Endometrium (tissue), 2 donors: Measurements from ENCODE around the gene DIP2C.
"Not testable (repeated sequence)": the region's sequence is repeated elsewhere in the genome, so short reads cannot be mapped to it uniquely, and the experiment has no call there.

Source experiments
- FAIRE-seq: peaks from 2 replicates; lab custom pipeline; 2012; peaks lifted over from hg19 to GRCh38; lab: Jason Lieb, UNC
- donor health status: control.
- donor health status: control.

Gene DIP2C

GRCh38 chr10:550665-551372 lies 138.6 kb downstream of the DIP2C start:
- FAIRE-seq: no peak

- no peak for FAIRE-seq
Observed at GRCh38 chr10:549391-549790, 140.1 kb downstream of the DIP2C start.

- FAIRE-seq: no peak
Observed at GRCh38 chr10:548238-548901, 141.1 kb downstream of the DIP2C start.

GRCh38 chr10:547591-548081 lies 141.8 kb downstream of the DIP2C start:
- FAIRE-seq: no peak

GRCh38 chr10:546971-547590 lies 142.4 kb downstream of the DIP2C start:
- no peak for FAIRE-seq

GRCh38 chr10:546451-546850 lies 143.0 kb downstream of the DIP2C start:
- FAIRE-seq: no peak

- no peak for FAIRE-seq
Observed at GRCh38 chr10:543862-544822, 145.3 kb downstream of the DIP2C start.

GRCh38 chr10:543131-543530 lies 146.3 kb downstream of the DIP2C start:
- no peak for FAIRE-seq

- no peak for FAIRE-seq
Observed at GRCh38 chr10:541750-542371, 147.6 kb downstream of the DIP2C start.

- no peak for FAIRE-seq
Observed at GRCh38 chr10:541041-541440, 148.4 kb downstream of the DIP2C start.

GRCh38 chr10:538895-539294 lies 150.6 kb downstream of the DIP2C start:
- no peak for FAIRE-seq

GRCh38 chr10:536935-537334 lies 152.5 kb downstream of the DIP2C start:
- no peak for FAIRE-seq

- FAIRE-seq: no peak
Observed at GRCh38 chr10:536371-536925, 153.0 kb downstream of the DIP2C start.

GRCh38 chr10:535952-536351 lies 153.5 kb downstream of the DIP2C start:
- FAIRE-seq: no peak

- FAIRE-seq: no peak
Observed at GRCh38 chr10:535051-535450, 154.4 kb downstream of the DIP2C start.

- no peak for FAIRE-seq
Observed at GRCh38 chr10:534047-534566, 155.4 kb downstream of the DIP2C start.

- FAIRE-seq: no peak
Observed at GRCh38 chr10:533611-534010, 155.9 kb downstream of the DIP2C start.

- FAIRE-seq: no peak
Observed at GRCh38 chr10:533186-533585, 156.3 kb downstream of the DIP2C start.

- FAIRE-seq: not testable (repeated sequence)
Observed at GRCh38 chr10:532331-532730, 157.1 kb downstream of the DIP2C start.

- no peak for FAIRE-seq
Observed at GRCh38 chr10:531541-531940, 157.9 kb downstream of the DIP2C start.

- FAIRE-seq: no peak
Observed at GRCh38 chr10:530717-531116, 158.8 kb downstream of the DIP2C start.
